Coronary artery (tissue), 2 donors: Measurements from ENCODE around the gene PSMB7.

ENCODE experiments used
- DNase-seq: peaks from one replicate; pipeline ENCODE4 v3.0.0-alpha.2; 2017; ENCODE audit warnings: low spot score
- H3K27ac ChIP-seq, 2 donors: fragments of 200-600 bp; sonication (generic); one replicate each; pipeline ENCODE4 v1.5.1; 2016 to 2019
- H3K4me3 ChIP-seq: fragments of 200-600 bp; sonication (generic); 2 replicates; pipeline ENCODE4 v1.5.1; 2016; ENCODE audit warnings: mild to moderate bottlenecking, moderate library complexity
- CTCF ChIP-seq: fragments of 200-600 bp; sonication (generic); IDR thresholded peaks from one replicate; pipeline ENCODE4 v1.5.1; 2019; ENCODE audit warnings: antibody characterized with exemption

The PSMB7 gene

GRCh38 chr9:124327491-124327890, 87.8 kb downstream of the PSMB7 start:
- H3K27ac ChIP-seq: no peak overlapping the region
- TF ChIP-seq CTCF: no peak
- no peak overlapping the region for H3K4me3 ChIP-seq
- DNase-seq: no peak

GRCh38 chr9:124326378-124326777, 88.9 kb downstream of the PSMB7 start:
- no peak overlapping the region for H3K27ac ChIP-seq
- no peak for DNase-seq
- no peak overlapping the region for H3K4me3 ChIP-seq
- TF ChIP-seq CTCF: no peak

GRCh38 chr9:124325816-124326215, 89.4 kb downstream of the PSMB7 start:
- no peak for TF ChIP-seq CTCF
- no peak for DNase-seq
- Histone ChIP-seq H3K4me3 (no peak overlapping the region), H3K27ac (no peak overlapping the region)

- Histone ChIP-seq H3K27ac (no peak overlapping the region), H3K4me3 (no peak overlapping the region)
- no peak for TF ChIP-seq CTCF
- no peak for DNase-seq
Observed at GRCh38 chr9:124323904-124324303, 91.3 kb downstream of the PSMB7 start.

- DNase-seq: no peak
- Histone ChIP-seq H3K4me3 (no peak overlapping the region), H3K27ac (no peak overlapping the region)
- TF ChIP-seq CTCF: no peak
Observed at GRCh38 chr9:124322618-124323432, 92.4 kb downstream of the PSMB7 start.

- no peak for TF ChIP-seq CTCF
- Histone ChIP-seq H3K27ac (no peak overlapping the region), H3K4me3 (no peak overlapping the region)
- DNase-seq: no peak
Observed at GRCh38 chr9:124321935-124322334, 93.3 kb downstream of the PSMB7 start.

- no peak for TF ChIP-seq CTCF
- Histone ChIP-seq H3K27ac (no peak overlapping the region), H3K4me3 (no peak overlapping the region)
- DNase-seq: no peak
Observed at GRCh38 chr9:124321416-124321815, 93.8 kb downstream of the PSMB7 start.
